ENCODE data around the gene FAM81B. TPM values are rescaled to one million over a fixed set of nuclear protein-coding genes. Genes with fewer than 3 reads are reported as not detected.
A peak's percentile ranks its signal among the peaks of the same experiment; 100 is the strongest.

Gene FAM81B
- total RNA-seq, 1 experiment from 2014 or later: not detected

GRCh38 chr5:95445442-95445841 is 54.3 kb downstream of the FAM81B start:
- DNase-seq (ENCODE audit: low read depth, low spot score): no peak
- in situ Hi-C loops (cut with HindIII; ENCODE audit: low pct_unique_long_range_greater_than_20kb, low sequenced_read_pairs): no loop called here

GRCh38 chr5:95445995-95446394 is 54.8 kb downstream of the FAM81B start:
- peak; percentile 69 for DNase-seq (ENCODE audit: low read depth, low spot score)
- in situ Hi-C loops (cut with HindIII; ENCODE audit: low pct_unique_long_range_greater_than_20kb, low sequenced_read_pairs): no loop called here

GRCh38 chr5:95446560-95447221 is 55.5 kb downstream of the FAM81B start:
- in situ Hi-C loops (cut with HindIII; ENCODE audit: low pct_unique_long_range_greater_than_20kb, low sequenced_read_pairs): no loop called here
- no peak for DNase-seq (ENCODE audit: low read depth, low spot score)

GRCh38 chr5:95447961-95448360 is 56.8 kb downstream of the FAM81B start:
- in situ Hi-C loops (cut with HindIII; ENCODE audit: low pct_unique_long_range_greater_than_20kb, low sequenced_read_pairs): no loop called here
- no peak for DNase-seq (ENCODE audit: low read depth, low spot score)

GRCh38 chr5:95448789-95449188 is 57.6 kb downstream of the FAM81B start:
- no peak for DNase-seq (ENCODE audit: low read depth, low spot score)
- in situ Hi-C loops (cut with HindIII; ENCODE audit: low pct_unique_long_range_greater_than_20kb, low sequenced_read_pairs): no loop called here

GRCh38 chr5:95449460-95449859 is 58.3 kb downstream of the FAM81B start:
- in situ Hi-C loops (cut with HindIII; ENCODE audit: low pct_unique_long_range_greater_than_20kb, low sequenced_read_pairs): no loop called here
- DNase-seq (ENCODE audit: low read depth, low spot score): peak; percentile 28

GRCh38 chr5:95454536-95454935 is 63.4 kb downstream of the FAM81B start:
- DNase-seq (ENCODE audit: low read depth, low spot score): no peak
- in situ Hi-C loops (cut with HindIII; ENCODE audit: low pct_unique_long_range_greater_than_20kb, low sequenced_read_pairs): no loop called here

GRCh38 chr5:95460665-95461064 is 69.5 kb downstream of the FAM81B start:
- in situ Hi-C loops (cut with HindIII; ENCODE audit: low pct_unique_long_range_greater_than_20kb, low sequenced_read_pairs): no loop called here
- no peak for DNase-seq (ENCODE audit: low read depth, low spot score)

- no peak for DNase-seq (ENCODE audit: low read depth, low spot score)
- in situ Hi-C loops (cut with HindIII; ENCODE audit: low pct_unique_long_range_greater_than_20kb, low sequenced_read_pairs): no loop called here
These were observed 80.3 kb downstream of the FAM81B start for GRCh38 chr5:95471487-95471886.

GRCh38 chr5:95471942-95472341 is 80.8 kb downstream of the FAM81B start:
- in situ Hi-C loops (cut with HindIII; ENCODE audit: low pct_unique_long_range_greater_than_20kb, low sequenced_read_pairs): no loop called here
- no peak for DNase-seq (ENCODE audit: low read depth, low spot score)

GRCh38 chr5:95484421-95484820 is 93.3 kb downstream of the FAM81B start:
- DNase-seq (ENCODE audit: low read depth, low spot score): no peak
- in situ Hi-C loops (cut with HindIII; ENCODE audit: low pct_unique_long_range_greater_than_20kb, low sequenced_read_pairs): no loop called here

GRCh38 chr5:95486191-95486590 is 95.0 kb downstream of the FAM81B start:
- in situ Hi-C loops (cut with HindIII; ENCODE audit: low pct_unique_long_range_greater_than_20kb, low sequenced_read_pairs): no loop called here

GRCh38 chr5:95487880-95488279 is 96.7 kb downstream of the FAM81B start:
- in situ Hi-C loops (cut with HindIII; ENCODE audit: low pct_unique_long_range_greater_than_20kb, low sequenced_read_pairs): no loop called here
- no peak for DNase-seq (ENCODE audit: low read depth, low spot score)

More at GRCh38 chr5:95486191-95486590, 95.0 kb downstream of the FAM81B start:
- no peak for DNase-seq (ENCODE audit: low read depth, low spot score)

Other genes with a start within 250 kb of the FAM81B start
- gene MCTP1, start 106.3 kb upstream of the FAM81B start, total RNA-seq (2014; rRNA removed; shearing (Covaris generic)): 39.3 and 48.2 TPM in 2 replicates
- gene SKIC3, start 163.6 kb downstream of the FAM81B start, total RNA-seq (2014; rRNA removed; shearing (Covaris generic)): 78.1 and 87.3 TPM in 2 replicates
- 3.9 and 4.0 TPM in 2 replicates for gene ARSK, start 163.7 kb downstream of the FAM81B start, total RNA-seq (2014; rRNA removed; shearing (Covaris generic))
- not detected in 2 replicates for gene GPR150, start 228.7 kb downstream of the FAM81B start, total RNA-seq (2014; rRNA removed; shearing (Covaris generic))